Gastroesophageal sphincter (tissue), 3 donors: Measurements from ENCODE around the gene PPP3CA.

Source experiments
- CTCF ChIP-seq, 4 experiments: fragments of 200-600 bp in 2 of 4; fragments of 450-650 bp in 2 of 4; sonication (generic) in 1 of 4; IDR thresholded peaks; one replicate each; pipeline ENCODE4 v1.5.1; 2017 to 2019; ENCODE audit warnings: antibody characterized with exemption in 4 of 4, mild to moderate bottlenecking in 2 of 4, moderate library complexity in 2 of 4
- EP300 ChIP-seq: sonication (generic); formaldehyde crosslinking; IDR thresholded peaks from one replicate; pipeline ENCODE4 v1.6.1; 2017; ENCODE audit warnings: antibody characterized with exemption, mild to moderate bottlenecking
- POLR2A ChIP-seq, 2 donors: fragments of 450-650 bp; IDR thresholded peaks; one replicate each; pipeline ENCODE4 v1.6.1; 2017; ENCODE audit warnings: antibody characterized with exemption in 2 of 2, mild to moderate bottlenecking in 2 of 2, moderate library complexity in 1 of 2

- no peak for TF ChIP-seq CTCF (IDR thresholded peaks at IDR 0.05)
- no peak for TF ChIP-seq EP300
- no peak for TF ChIP-seq POLR2A (IDR thresholded peaks at IDR 0.05)
Observed at GRCh38 chr4:101018836-101019235, 328.5 kb downstream of the PPP3CA start.
